Osteocyte (in vitro differentiated cells): Measurements from ENCODE around the gene TOM1. TPM values are rescaled to one million over a fixed set of nuclear protein-coding genes. Genes with fewer than 3 reads are reported as not detected.

Experiments
- DNase-seq: peaks from one replicate; pipeline ENCODE4 v3.0.0; 2021; ENCODE audit warnings: mixed read lengths; ENCODE audit not compliant: unreplicated experiment; ENCODE audit errors: extremely low spot score
- H3K27ac Mint-ChIP-seq: one replicate; pipeline ENCODE4 v1.8.0; 2021; ENCODE audit warnings: mild to moderate bottlenecking, mixed read lengths; ENCODE audit not compliant: unreplicated experiment
- H3K27me3 Mint-ChIP-seq: one replicate; pipeline ENCODE4 v1.8.0; 2021; ENCODE audit warnings: mixed read lengths; ENCODE audit not compliant: unreplicated experiment
- H3K36me3 Mint-ChIP-seq: one replicate; pipeline ENCODE4 v1.8.0; 2021; ENCODE audit warnings: mixed read lengths; ENCODE audit not compliant: unreplicated experiment
- H3K4me1 Mint-ChIP-seq: one replicate; pipeline ENCODE4 v1.8.0; 2021; ENCODE audit warnings: mixed read lengths; ENCODE audit not compliant: unreplicated experiment
- H3K4me3 Mint-ChIP-seq: one replicate; pipeline ENCODE4 v1.8.0; 2021; ENCODE audit warnings: mild to moderate bottlenecking, moderate library complexity, mixed read lengths; ENCODE audit not compliant: unreplicated experiment
- H3K9me3 Mint-ChIP-seq: one replicate; pipeline ENCODE4 v1.8.0; 2021; ENCODE audit warnings: mixed read lengths; ENCODE audit not compliant: unreplicated experiment
- CTCF ChIP-seq: fragments of 200-600 bp; sonication (generic); IDR thresholded peaks from 2 replicates; pipeline ENCODE4 v1.5.0; 2021; ENCODE audit warnings: antibody characterized with exemption, mild to moderate bottlenecking, moderate library complexity
- total RNA-seq: library from RNA; stranded (reverse); gene quantifications from 2 replicates; pipeline ENCODE4 v1.2.1, GENCODE V29; 2021

TOM1 gene
- total RNA-seq, 1 donor from 2014 or later = 55.5 TPM

- Mint-ChIP-seq H3K4me3 (no peak overlapping the region), H3K27ac (no peak overlapping the region), H3K9me3 (no peaks in the 10 kb centered on the region), H3K4me1 (no peaks in the 10 kb centered on the region), H3K27me3 (no peaks in the 10 kb centered on the region), H3K36me3 (peaks cover 57% of the 10 kb centered on the region)
- TF ChIP-seq CTCF = no peak
- DNase-seq = no peak
Observed at GRCh38 chr22:35324762-35325161, 25.1 kb downstream of the TOM1 start.

- no peaks in the 10 kb centered on the region for H3K4me1 Mint-ChIP-seq
- no peaks in the 10 kb centered on the region for H3K9me3 Mint-ChIP-seq
- H3K4me3 Mint-ChIP-seq = no peak overlapping the region
- no peaks in the 10 kb centered on the region for H3K27me3 Mint-ChIP-seq
- TF ChIP-seq CTCF = no peak
- H3K36me3 Mint-ChIP-seq = peaks cover 59% of the 10 kb centered on the region
- no peak for DNase-seq
- no peak overlapping the region for H3K27ac Mint-ChIP-seq
Observed at GRCh38 chr22:35325209-35325608, 25.5 kb downstream of the TOM1 start.

DNA sequence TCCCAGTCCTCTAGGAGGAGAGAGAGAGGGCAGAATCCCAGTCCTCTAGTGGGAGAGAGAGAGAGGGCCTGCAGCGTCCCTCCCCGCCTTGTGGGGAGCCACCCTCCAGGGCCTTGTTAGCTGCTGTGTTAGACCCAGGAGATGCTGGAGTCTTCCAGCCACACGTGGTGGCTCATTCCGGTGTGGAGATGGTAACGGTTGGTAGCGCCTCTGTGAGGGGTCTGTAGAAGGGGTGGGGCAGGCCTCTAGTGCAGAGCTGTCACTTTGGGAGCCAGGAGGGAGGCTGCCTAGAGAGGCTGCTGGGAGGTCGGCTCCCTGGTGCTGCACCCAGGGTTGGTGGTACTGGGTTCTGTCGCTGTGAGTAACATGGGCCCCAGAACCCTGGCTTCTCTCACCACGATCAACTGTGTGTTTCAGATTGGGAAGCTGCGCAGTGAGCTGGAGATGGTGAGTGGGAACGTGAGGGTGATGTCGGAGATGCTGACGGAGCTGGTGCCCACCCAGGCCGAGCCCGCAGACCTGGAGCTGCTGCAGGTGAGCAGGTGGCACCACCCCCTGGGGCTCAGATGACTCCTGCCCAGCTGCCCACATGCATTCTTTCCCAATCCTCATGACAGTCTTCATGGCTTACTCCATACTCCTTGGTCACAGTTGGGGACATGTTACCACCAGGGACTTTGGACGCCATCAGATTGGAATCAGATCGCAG is 27.3 kb downstream of the TOM1 start:
- Mint-ChIP-seq H3K36me3 (peaks cover 57% of the 10 kb centered on the region), H3K27ac (no peak overlapping the region), H3K27me3 (no peaks in the 10 kb centered on the region), H3K9me3 (no peaks in the 10 kb centered on the region), H3K4me3 (no peak overlapping the region), H3K4me1 (no peaks in the 10 kb centered on the region)
- DNase-seq = no peak
- TF ChIP-seq CTCF = no peak

DNA sequence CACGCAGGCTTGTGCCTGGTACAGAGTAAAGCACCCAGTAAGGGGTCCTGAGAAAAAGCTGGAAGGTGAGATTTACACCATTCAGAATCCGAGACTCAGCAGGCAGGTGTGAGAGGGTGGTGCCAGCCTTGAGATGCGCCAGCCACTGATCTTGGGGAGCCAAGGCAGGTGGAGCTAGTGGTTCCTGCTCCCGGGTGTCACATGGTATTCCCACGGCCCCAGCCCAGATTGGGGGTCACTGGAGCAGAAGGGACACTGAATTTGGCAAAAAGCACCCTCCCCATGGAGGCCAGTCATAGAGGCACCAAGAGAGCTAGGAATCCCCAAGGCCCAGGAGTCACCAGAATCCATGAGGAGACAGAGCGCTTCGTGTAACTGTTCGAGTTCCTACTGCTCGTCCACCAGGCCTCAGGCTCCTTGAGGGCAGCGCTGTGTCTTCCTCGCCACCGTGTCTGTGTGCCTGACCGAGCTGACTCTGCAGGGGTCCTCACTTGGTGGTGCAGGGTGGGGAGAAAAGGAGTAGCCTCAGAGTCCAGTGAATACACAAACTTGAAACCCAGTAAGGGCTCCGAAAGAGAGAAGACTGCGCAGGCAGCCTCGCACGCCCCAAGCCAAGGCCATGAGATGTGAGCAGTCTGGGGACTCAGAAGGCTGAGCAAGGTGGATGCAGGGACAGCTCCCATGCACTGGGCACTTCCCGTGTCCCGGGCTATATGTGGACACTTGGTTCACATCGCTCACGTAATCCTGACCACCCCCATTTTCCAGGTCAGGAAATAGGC is 28.2 kb downstream of the TOM1 start:
- H3K4me1 Mint-ChIP-seq = no peaks in the 10 kb centered on the region
- no peak for TF ChIP-seq CTCF
- no peaks in the 10 kb centered on the region for H3K27me3 Mint-ChIP-seq
- no peak for DNase-seq
- H3K36me3 Mint-ChIP-seq = peaks cover 53% of the 10 kb centered on the region
- no peak overlapping the region for H3K4me3 Mint-ChIP-seq
- no peak overlapping the region for H3K27ac Mint-ChIP-seq
- H3K9me3 Mint-ChIP-seq = no peaks in the 10 kb centered on the region

DNA sequence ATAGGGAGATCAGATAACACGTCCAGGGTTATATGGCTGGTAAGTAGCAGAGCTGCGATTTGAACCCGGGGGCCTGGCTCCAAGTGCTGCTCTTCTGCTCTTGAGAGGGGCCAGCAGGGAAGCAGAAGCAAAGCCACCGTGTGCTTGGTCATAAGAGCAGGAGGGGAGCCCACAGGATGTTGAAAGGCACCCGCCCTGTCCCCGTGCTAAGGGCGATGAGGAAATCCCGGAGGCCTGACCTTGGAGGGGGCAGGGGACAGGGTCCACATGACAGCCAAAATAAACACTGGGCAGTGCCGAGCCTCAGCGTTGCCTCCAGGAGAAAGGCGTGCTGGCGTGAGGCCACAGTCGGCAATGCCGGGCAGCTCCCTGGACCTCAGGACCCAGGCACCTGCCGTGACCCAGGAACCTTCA is 28.8 kb downstream of the TOM1 start:
- no peak for DNase-seq
- Mint-ChIP-seq H3K4me3 (no peak overlapping the region), H3K9me3 (no peaks in the 10 kb centered on the region), H3K36me3 (peaks cover 51% of the 10 kb centered on the region), H3K4me1 (no peaks in the 10 kb centered on the region), H3K27me3 (no peaks in the 10 kb centered on the region), H3K27ac (no peak overlapping the region)
- TF ChIP-seq CTCF = no peak
